GM13976 (cell line): ENCODE data around the gene C1QL3.

Experiments
- DNase-seq: peaks from one replicate; pipeline ENCODE4 v3.0.0; 2012; ENCODE audit warnings: low spot score
- in situ Hi-C: fragments of 300-500 bp; cut with MboI; formaldehyde crosslinking; loops from one replicate; pipeline ENCODE4 v1.12.0; 2022; ENCODE audit warnings: low sequenced_read_pairs, mixed read lengths, inconsistent platforms; ENCODE audit not compliant: unreplicated experiment
- TF ChIP-seq, protein P1 (sequence below): IDR thresholded peaks from 2 replicates; pipeline ENCODE4 v1.5.1; 2012; ENCODE audit warnings: borderline replicate concordance, mild to moderate bottlenecking; ENCODE audit not compliant: insufficient read depth; ENCODE audit errors: extremely low read depth, missing control alignments, control extremely low read depth

Gene C1QL3

DNA sequence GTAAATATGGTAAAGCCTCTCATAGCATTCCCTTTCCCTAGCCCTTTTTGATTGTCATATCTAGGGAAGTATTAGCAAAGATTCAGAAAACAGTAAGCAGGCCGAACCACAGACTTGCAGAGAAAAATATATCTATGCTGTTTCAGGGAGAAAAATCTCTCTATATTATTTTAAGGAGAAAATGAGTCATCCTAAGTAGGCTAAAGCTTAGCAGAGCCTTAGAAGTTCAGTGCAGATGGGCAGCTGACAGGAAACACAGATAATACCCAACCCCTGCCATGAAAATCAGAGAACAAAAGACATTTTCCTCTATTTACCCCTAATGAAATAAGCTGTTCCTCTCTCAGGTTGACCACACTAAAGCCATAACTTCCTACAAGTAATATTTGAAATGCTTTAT, 16.5 kb downstream of the C1QL3 start:
- no peak for DNase-seq
- TF ChIP-seq, protein P1, sequence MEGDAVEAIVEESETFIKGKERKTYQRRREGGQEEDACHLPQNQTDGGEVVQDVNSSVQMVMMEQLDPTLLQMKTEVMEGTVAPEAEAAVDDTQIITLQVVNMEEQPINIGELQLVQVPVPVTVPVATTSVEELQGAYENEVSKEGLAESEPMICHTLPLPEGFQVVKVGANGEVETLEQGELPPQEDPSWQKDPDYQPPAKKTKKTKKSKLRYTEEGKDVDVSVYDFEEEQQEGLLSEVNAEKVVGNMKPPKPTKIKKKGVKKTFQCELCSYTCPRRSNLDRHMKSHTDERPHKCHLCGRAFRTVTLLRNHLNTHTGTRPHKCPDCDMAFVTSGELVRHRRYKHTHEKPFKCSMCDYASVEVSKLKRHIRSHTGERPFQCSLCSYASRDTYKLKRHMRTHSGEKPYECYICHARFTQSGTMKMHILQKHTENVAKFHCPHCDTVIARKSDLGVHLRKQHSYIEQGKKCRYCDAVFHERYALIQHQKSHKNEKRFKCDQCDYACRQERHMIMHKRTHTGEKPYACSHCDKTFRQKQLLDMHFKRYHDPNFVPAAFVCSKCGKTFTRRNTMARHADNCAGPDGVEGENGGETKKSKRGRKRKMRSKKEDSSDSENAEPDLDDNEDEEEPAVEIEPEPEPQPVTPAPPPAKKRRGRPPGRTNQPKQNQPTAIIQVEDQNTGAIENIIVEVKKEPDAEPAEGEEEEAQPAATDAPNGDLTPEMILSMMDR = no peak
- in situ Hi-C loops = no loop called here

DNA sequence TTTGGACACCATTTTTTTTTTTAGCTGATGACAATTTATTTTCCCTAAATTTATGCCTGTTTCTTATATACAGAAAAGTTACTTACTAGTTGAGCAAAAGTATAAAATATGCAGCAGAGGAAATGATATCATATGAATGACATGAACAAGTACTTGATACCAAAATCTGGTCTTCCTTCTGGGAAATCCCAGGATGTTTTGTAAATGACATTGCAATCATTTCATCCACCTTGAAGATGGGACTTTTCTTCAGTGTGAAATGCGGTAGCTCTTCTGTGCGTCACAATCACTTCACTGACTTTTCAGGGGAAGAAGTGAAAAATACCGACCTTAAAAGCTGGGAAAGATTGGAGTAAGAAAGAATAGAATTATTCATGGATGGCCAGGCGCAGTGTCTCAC, 23.8 kb downstream of the C1QL3 start:
- in situ Hi-C loops = no loop called here
- TF ChIP-seq, protein P1 = no peak
- no peak for DNase-seq

DNA sequence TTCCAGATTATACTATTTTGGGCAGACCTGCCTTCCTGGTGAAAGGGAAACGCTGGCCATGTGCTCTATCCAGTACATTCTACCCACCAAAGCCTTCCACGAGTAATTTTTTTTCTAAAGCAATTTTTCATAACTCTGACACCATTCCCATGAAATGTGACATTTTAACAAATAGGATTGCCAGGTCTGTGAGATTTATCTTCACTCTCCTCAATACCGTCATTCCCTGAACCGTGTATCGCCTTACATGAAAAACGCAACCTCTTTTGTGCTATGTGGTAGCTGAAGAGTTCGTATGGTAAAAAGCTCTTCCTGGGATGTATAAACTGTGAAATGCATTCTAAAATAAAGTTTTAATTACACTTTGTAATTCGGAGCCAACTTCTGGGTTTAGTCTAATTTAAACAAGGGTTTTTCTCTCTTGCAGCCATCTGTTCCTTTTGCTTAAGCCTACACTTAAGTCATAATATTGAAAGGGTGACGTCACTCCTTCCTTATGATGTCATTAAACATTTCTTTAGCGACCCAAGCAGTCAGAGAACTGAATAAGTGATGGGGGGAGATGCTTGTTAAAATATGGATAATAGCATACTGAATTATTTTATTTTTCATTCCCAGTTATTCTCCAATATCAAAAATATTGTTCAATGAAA, 27.7 kb downstream of the C1QL3 start:
- in situ Hi-C loops = no loop called here
- TF ChIP-seq, protein P1 = no peak
- DNase-seq = no peak

DNA sequence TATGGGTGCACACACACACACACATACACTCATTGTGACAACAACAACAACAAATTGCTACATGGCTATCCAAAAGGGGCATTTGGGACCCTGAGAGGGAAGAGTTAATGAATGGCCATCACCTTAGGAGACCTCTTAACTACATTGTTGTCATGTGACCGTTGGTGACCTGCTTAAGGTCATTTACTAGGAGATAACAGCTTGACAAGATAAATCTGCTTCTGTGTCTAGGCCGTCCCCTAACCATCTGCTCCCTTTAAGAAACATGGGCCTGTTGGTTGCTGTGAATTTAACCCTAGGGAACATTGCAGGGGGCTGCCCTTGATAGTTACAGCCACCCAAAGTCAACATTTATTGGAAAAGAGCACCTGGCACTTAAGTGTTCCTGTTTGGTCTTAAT, 29.7 kb downstream of the C1QL3 start:
- in situ Hi-C loops = no loop called here
- TF ChIP-seq, protein P1 = no peak
- DNase-seq = no peak

DNA sequence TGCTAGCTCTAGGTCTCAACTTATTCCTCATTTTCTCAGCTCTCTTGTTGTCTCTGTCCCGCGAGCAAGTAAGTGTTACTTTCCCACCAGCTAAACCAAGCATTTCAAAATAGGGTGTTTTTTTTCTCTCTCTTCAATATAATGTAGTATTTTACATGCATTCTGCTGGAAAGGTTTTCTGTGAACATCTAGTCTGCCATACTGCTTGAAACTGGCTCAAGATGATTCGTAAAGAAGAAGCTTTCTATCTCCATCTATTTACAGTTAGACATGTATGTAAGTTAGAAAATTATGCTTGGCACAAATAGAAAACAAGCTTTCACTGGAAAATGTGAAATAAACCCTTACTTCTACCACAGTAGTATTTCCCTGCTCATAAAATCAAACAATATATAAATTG, 31.2 kb downstream of the C1QL3 start:
- in situ Hi-C loops = no loop called here
- no peak for DNase-seq
- TF ChIP-seq, protein P1 = no peak

DNA sequence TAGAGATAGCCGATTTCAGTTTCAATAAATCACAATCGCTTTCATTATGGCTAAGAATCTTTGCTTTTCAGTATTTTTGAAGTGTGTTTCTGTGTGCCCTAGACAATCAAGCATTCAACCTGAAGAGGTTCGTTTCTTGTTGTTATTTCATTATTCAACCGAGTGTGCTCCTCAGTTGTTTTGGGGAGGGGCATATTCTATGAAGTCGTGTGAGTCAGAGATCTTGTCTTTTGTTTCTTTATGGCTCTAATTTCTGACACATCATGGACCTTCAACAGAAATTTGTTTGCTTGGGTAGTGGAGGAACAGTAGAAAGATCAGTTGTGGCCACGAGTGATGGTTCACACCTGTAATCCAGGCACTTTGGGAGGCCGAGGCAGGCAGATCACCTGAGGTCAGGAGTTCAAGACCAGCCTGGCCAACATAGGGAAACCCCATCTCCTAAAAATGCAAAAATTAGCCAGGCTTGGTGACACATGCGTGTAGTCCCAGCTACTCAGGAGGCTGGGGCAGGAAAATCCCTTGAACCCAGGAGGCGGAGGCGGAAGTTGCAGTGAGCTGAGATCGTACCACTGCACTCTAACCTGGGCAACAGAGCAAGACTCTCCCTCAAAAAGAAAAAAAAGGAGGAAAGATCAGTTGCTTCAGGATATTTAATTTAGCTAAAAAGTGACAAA, 38.3 kb downstream of the C1QL3 start:
- DNase-seq = no peak
- TF ChIP-seq, protein P1 = no peak
- in situ Hi-C loops = no loop called here
